Ammon's horn (tissue), 1 donor: ENCODE results near the gene ARHGEF10L.
"Not testable (repeated sequence)": the region's sequence is repeated elsewhere in the genome, so short reads cannot be mapped to it uniquely, and the experiment has no call there.

Experiments used
- DNase-seq: peaks from one replicate; pipeline ENCODE4 v3.0.0-alpha.2; 2016; ENCODE audit warnings: low spot score

Gene ARHGEF10L

DNA sequence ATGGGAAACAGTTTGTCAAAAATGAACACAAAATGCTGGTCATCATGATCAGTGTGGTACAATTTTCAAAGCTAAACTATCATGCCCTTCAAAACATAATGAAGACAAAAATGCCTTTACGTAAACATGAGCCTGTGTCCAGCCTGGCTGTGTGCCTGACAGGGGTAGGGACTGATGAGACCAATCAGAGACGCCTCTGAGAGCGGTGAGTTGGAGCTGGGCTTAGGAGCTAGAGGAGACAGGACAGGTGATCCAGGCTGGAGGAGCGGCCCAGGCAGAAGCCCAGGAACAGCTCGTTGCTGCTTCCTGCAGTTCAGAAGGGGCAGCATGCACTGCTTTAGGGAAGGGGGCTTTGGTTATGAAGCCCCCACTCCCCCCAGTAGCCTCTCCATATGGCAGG lies 70.0 kb downstream of the ARHGEF10L start:
- no peak for DNase-seq

GRCh38 chr1:17610085-17610484 lies 70.6 kb downstream of the ARHGEF10L start:
- DNase-seq: no peak

DNA sequence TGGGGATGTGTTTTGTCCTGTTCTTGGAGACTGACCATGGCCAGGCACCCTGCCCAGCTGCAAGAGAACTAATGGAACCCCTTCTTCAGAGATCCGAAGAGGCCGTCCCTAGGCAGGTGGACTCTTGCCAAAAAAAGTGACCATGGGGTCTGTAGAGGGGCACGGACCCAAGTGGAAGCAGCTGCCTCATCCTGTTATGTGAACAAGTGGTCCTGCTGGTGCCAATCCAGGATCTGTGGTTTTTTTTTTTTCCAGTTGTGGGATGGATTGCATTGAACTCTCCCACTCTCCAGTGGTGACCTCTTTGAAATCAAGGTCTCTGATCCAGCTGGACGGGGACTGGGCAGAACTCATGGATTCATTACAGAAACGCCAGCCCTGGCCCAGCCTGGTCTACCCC lies 71.2 kb downstream of the ARHGEF10L start:
- DNase-seq: peak; percentile 37

GRCh38 chr1:17611991-17612390 lies 72.5 kb downstream of the ARHGEF10L start:
- DNase-seq: no peak

DNA sequence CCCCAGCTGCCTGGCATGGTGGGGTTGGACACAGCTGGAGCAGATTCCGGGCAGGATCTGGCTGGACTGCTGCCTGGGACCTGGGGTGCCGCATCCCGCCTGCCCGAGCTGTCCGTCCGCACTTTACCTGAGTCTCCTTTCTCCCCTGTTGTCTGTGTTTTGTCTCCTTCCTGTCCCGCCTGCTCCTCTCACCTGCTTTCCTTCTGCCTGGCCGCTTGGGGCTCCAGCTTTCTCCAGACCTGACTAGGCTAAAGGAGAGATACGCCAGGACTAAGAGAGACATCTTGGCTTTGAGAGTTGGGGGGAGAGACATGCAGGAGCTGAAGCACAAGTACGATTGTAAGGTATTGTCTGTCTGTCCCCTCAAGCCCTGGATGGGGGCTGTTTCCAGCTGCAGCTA lies 73.3 kb downstream of the ARHGEF10L start:
- DNase-seq: no peak

DNA sequence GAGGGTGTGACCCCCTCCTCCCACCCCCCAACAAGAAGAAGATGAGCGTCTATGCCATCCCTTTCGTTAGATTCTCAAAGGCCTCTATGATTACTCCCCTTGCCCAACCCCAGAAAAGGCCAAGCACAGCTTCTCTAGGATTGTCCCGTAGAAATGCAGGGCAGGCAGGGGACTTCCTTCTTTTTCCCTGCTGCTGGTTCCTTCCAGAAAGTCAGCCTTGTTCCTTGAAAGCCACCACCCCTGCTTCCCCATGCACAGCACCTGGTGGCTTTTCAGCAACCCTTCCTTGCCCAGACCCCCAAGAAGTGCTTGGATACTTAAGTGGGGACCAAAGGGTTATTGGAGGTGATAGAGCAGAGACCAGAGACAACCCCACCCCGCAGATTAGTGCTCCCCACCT lies 75.1 kb downstream of the ARHGEF10L start:
- no peak for DNase-seq

DNA sequence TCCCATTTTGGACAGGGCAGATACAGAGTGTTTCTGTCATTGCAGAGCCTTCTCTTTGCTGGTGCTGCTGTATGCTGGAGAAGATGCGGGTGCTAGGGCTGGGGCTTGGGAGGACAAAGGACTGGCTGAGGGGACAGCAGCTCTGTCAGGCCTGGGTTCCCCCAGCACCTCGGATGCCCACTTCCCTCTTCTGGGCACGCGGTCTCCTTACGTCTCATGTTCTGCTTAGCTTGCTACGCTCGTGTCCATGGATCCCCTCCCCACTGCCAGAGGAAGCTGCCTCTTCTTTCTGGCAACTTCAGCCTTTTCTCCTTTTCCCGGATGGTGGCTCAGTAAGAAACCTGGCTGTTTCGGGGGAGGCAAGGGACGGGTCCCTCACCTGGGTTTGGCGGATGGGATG lies 75.7 kb downstream of the ARHGEF10L start:
- peak; percentile 74 for DNase-seq

- DNase-seq: no peak
These were observed 76.5 kb downstream of the ARHGEF10L start for GRCh38 chr1:17615959-17616358.

DNA sequence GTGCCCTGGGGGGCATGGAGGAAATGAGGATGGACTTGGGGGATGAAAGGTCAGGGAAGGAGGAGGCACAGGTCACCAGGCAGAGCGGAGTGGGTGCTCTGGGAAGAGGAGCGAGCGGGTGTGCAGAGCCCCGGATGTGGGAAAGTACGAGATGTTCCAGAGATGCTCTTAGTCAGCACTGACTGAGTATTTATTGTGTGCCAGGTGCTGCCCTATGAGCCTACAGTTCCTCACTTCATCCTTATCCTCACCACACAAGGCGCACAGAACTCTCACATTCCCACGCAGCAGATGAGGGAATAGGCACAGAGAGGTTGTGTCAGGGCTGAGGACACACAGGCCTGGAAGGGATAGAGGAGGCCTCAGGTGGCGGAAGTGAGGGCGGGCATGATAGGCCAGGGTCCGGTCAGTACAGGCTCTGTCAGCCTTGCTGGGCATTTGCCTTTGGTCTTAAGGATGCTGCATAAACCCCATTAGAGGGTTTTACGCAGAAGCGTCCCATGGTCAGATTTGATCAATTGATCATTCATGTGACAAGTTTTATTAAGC lies 77.3 kb downstream of the ARHGEF10L start:
- DNase-seq: no peak

- DNase-seq: peak; percentile 75
These were observed 78.5 kb downstream of the ARHGEF10L start for GRCh38 chr1:17617787-17618557.

GRCh38 chr1:17618558-17619247 lies 79.2 kb downstream of the ARHGEF10L start:
- peak; percentile 49 for DNase-seq

DNA sequence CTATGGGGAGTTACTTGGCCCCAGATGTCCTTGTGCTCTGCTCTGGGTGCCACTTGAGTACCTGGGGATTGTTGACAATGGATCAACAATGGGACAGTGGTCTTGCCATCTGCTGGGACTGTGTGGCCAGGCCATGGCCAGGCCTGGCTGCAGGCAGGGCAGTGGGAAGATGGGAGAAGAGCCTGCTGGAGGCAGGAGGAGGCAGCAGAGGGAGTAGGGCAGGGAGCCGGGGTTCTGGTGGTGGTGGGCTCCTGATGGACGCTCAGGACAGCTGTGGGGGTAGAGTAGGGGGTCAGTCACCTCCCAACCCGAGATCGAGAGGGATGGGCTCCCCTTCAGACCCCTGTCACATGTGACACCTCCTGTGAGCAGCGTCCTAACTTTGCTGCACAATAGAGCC lies 81.0 kb downstream of the ARHGEF10L start:
- DNase-seq: no peak

- no peak for DNase-seq
These were observed 82.2 kb downstream of the ARHGEF10L start for GRCh38 chr1:17621691-17622090.

DNA sequence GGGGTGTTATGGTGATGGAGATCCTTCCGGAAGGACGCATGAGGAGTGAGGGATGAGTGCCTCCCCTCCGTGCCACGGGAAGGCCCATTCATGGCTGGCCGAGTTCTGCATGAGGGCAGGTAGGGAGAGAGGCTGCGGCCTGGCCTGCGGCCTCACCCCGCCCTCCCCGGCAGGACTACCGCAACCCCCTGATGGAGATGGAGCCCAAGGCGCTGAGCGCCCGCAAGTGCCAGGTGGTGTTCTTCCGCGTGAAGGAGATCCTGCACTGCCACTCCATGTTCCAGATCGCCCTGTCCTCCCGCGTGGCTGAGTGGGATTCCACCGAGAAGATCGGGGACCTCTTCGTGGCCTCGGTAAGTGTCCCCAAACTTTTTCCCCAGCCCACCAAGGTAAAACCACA lies 83.3 kb downstream of the ARHGEF10L start:
- no peak for DNase-seq

DNA sequence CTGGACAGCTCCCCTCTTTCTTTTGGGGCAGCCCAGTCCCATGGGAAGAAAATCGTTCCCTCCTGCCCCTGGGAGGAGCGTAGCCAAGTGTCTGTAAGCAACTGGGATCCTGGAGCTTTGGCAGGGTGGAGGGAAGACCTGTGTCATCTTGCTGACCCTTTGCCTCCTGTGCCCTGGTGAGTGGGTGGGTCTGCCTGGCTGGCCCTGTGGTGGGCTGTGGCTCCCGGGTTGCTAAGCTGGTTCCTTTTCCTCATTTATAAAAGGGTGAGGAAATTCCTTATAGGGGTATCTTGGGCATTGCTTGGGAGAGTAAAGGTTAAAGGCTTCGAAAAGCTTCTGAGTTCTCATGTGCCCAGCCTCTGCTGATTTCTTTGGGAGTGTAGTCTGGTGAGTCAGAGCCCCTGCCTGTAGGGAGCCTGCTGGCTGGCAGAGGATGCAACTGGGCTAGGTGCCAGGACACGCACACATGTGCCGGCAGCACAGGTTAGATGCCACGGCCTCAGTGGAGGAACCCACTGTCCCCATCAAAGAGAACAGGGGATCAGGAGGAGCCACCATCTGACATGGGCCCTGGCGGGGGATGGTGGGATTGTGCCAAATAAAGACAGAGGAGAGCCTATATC lies 85.2 kb downstream of the ARHGEF10L start:
- DNase-seq: no peak

DNA sequence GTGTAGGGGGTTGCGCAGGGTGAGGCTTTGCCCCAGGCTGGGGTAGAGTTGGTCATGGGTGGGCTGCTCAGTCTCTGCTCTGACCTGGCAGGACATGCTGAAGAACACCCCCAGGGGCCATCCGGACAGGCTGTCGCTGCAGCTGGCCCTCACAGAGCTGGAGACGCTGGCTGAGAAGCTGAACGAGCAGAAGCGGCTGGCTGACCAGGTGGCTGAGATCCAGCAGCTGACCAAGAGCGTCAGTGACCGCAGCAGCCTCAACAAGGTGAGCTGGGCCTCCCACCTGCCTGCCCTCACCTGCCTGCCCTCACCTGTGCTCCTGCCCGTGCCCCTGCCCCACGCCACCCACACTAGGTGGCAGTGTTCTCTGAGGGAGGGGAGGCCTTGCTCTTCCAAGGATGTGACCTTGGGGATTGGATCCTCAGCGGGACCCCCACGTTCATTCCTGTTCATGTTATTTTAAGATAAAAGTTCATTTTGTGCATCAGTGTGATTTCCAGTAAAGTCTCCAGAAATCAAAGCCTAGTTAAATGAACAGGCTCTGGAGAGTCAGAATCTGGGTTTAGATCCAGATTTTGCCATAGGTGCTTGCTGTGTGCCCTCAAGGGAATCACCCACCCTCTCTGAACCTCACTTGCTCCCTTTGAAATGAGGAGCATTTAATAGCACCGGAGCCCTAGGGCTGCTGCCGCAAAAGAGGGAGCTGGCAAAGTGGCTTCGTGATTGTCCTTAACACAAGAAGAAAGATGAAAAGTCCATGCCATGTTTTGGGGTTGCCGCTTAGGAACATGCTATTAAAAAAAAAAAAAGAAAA lies 87.9 kb downstream of the ARHGEF10L start:
- no peak for DNase-seq

DNA sequence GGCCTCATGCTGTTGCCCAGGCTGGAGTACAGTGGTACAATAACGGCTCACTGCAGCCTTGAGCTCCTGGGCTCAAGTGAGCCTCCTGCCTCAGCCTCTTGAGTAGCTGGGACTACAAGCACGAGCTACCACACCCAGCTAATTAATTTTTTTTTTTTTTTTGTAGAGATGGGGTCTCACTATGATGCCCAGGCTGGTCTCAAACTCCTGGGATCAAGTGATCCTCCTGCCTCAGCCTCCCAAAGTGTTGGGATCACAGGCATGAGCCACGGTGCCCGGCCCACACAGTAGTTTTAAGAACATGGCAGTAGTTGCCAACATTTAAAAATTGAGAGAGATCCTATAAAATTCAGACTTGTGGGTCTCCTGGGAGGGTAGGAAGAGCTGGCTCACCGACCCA lies 89.5 kb downstream of the ARHGEF10L start:
- not testable (repeated sequence) for DNase-seq

- DNase-seq: no peak
These were observed 90.0 kb downstream of the ARHGEF10L start for GRCh38 chr1:17629460-17629859.

GRCh38 chr1:17630048-17630830 lies 90.7 kb downstream of the ARHGEF10L start:
- DNase-seq: peak; percentile 59

DNA sequence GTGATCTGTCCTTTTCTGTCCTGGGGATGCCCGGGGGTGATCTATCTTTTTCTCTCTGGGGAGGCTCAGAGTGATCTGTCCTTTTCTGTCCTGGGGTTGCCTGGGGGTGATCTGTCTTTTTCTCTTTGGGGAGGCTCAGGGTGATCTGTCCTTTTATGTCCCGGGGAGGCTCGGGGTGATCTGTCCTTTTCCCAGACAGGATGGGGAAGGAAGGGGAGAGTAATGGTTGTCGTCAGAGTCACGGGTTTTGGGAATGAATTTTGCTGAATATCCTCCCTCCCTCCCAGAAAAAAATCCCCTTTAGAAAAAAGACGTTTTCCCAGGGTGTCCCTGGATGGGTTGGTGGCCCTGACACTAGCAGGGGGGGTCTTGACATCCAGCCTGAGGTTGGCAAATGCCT lies 91.5 kb downstream of the ARHGEF10L start:
- no peak for DNase-seq

DNA sequence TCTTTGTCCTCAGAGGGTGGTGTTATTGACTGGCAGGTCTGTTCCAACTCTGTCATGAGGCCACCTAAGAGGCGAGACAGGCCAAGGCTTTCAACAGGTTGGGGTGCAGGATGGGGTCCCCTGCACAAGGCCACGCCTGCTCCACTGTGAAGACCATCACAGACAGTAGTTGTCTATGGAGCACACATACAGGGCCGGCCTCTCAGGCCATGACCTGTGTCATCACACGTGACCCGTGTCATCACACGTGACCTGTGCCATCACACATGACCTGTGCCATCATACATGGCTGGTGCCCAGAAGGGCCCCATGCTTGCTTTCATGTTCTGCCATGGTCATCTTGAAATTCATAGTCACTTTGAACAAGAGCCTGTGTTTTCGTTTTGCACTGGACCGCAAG lies 91.9 kb downstream of the ARHGEF10L start:
- no peak for DNase-seq
